Osteocyte (in vitro differentiated cells): Measurements from ENCODE around the gene LY6G5B. TPM values are rescaled to one million over a fixed set of nuclear protein-coding genes. Genes with fewer than 3 reads are reported as not detected.

ENCODE experiments used
- DNase-seq: peaks from one replicate; pipeline ENCODE4 v3.0.0; 2021; ENCODE audit warnings: mixed read lengths; ENCODE audit not compliant: unreplicated experiment; ENCODE audit errors: extremely low spot score
- H3K27ac Mint-ChIP-seq: one replicate; pipeline ENCODE4 v1.8.0; 2021; ENCODE audit warnings: mild to moderate bottlenecking, mixed read lengths; ENCODE audit not compliant: unreplicated experiment
- H3K27me3 Mint-ChIP-seq: one replicate; pipeline ENCODE4 v1.8.0; 2021; ENCODE audit warnings: mixed read lengths; ENCODE audit not compliant: unreplicated experiment
- H3K36me3 Mint-ChIP-seq: one replicate; pipeline ENCODE4 v1.8.0; 2021; ENCODE audit warnings: mixed read lengths; ENCODE audit not compliant: unreplicated experiment
- H3K4me1 Mint-ChIP-seq: one replicate; pipeline ENCODE4 v1.8.0; 2021; ENCODE audit warnings: mixed read lengths; ENCODE audit not compliant: unreplicated experiment
- H3K4me3 Mint-ChIP-seq: one replicate; pipeline ENCODE4 v1.8.0; 2021; ENCODE audit warnings: mild to moderate bottlenecking, moderate library complexity, mixed read lengths; ENCODE audit not compliant: unreplicated experiment
- H3K9me3 Mint-ChIP-seq: one replicate; pipeline ENCODE4 v1.8.0; 2021; ENCODE audit warnings: mixed read lengths; ENCODE audit not compliant: unreplicated experiment
- total RNA-seq: library from RNA; stranded (reverse); gene quantifications from 2 replicates; pipeline ENCODE4 v1.2.1, GENCODE V29; 2021
- TF ChIP-seq, protein P1 (sequence below): fragments of 200-600 bp; sonication (generic); IDR thresholded peaks from 2 replicates; pipeline ENCODE4 v1.5.0; 2021; ENCODE audit warnings: antibody characterized with exemption, mild to moderate bottlenecking, moderate library complexity

The LY6G5B gene
- total RNA-seq, 1 donor from 2014 or later: 17.6 TPM

DNA sequence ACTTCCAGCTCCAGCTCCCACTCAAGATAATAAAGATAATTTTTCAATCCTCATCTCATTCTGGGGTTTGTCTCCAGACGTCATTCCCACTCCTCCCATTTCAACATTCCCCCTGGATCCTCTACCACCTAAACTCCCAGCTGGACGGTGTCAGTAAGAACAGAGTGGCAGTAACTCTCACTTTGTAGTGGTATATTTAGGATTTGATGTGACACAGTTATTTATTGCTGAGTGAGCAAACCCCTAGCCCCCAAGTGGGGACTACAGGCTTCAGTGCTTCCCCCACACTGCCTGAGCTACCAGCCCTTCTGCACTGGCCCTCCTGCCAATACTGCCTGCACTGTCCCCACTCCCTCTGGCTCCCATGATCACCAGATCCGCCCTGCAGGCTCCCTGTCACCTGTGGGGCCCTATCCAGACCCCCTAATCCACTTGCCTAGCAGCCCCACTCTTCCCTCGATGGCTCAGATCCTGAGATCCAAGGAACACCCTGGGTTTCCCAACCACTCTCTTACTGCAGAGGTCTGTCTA is 11.6 kb upstream of the LY6G5B start:
- DNase-seq: no peak
- H3K27ac Mint-ChIP-seq: no peak overlapping the region
- no peak overlapping the region for H3K4me3 Mint-ChIP-seq

DNA sequence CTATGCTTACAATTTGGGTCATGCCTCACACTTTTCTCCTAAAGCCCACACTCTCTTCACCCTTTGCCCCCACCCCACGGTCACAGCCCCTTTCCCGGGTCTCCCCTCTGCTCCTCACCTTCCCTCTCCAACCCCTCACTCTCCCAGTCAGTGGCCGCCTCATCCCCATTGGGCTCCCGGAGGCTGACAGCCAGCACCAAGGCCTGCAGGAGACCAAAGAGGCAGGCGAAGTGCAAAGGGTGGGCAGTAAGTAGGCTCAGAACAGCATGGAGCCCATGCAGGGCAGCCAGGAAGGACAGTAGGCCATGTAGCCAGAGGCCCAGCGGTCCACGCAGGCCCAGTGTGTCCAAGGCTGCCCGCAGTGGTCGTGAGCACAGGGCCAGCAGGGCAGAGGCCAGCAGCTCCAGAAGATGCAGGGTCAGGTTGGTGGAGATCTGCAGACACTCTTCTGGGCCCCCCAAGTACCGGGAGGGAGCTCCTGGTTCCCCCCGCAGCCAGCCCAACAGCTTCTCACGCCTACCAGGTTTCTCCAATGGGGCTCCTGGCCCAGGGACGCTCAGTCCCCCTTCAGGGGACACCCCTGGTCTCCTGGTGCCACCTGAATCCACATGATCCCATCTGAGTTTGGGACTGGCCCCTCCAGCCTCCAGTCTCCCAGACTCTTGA is 10.7 kb upstream of the LY6G5B start:
- Mint-ChIP-seq H3K4me1 (peaks cover 48% of the 10 kb centered on the region), H3K36me3 (peaks cover 13% of the 10 kb centered on the region), H3K4me3 (peak overlapping the region; percentile 82), H3K9me3 (no peaks in the 10 kb centered on the region), H3K27ac (peak overlapping the region; percentile 84), H3K27me3 (no peaks in the 10 kb centered on the region)
- TF ChIP-seq, protein P1, sequence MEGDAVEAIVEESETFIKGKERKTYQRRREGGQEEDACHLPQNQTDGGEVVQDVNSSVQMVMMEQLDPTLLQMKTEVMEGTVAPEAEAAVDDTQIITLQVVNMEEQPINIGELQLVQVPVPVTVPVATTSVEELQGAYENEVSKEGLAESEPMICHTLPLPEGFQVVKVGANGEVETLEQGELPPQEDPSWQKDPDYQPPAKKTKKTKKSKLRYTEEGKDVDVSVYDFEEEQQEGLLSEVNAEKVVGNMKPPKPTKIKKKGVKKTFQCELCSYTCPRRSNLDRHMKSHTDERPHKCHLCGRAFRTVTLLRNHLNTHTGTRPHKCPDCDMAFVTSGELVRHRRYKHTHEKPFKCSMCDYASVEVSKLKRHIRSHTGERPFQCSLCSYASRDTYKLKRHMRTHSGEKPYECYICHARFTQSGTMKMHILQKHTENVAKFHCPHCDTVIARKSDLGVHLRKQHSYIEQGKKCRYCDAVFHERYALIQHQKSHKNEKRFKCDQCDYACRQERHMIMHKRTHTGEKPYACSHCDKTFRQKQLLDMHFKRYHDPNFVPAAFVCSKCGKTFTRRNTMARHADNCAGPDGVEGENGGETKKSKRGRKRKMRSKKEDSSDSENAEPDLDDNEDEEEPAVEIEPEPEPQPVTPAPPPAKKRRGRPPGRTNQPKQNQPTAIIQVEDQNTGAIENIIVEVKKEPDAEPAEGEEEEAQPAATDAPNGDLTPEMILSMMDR: no peak
- no peak for DNase-seq

More for the DNA sequence above, 11.6 kb upstream of the LY6G5B start:
- TF ChIP-seq, protein P1: no peak
- Mint-ChIP-seq H3K9me3 (no peaks in the 10 kb centered on the region), H3K4me1 (peaks cover 44% of the 10 kb centered on the region), H3K36me3 (peaks cover 9% of the 10 kb centered on the region), H3K27me3 (no peaks in the 10 kb centered on the region)

DNA sequence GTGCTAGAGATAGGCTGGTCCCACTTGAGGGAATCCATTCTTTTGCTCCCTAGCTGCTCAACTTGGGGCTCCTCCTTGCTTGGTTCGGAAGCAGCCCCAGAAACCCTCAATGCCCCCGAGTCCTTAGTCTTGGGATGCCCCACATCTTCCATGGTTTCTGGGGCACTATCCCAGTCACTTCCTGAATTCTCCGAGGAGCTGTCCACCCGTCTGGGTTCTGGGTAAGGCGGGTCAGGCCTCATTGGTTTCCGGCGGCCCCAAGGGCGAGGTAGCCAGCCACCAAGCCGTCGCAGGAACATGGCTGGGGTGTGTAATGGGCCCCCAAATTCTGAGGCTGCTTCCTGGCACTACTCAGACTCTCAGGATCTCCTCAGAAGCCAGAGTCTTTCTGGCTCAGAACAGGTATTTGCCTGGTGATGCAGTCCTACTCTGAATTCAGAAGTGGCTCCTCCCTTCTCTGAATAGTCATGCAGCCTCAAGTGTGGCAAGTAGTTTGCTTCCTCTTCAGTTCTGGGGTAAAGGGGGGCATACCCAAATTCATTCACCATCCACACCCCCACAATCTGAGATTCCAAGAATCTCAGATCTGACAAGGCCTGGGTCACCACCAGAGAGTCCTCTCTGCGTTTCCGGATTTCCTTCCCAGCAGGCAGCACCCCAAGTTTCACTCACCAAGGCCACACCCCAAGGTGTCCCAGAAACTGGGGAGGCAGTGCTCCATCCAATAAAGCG is 10.0 kb upstream of the LY6G5B start:
- TF ChIP-seq, protein P1: no peak
- no peak for DNase-seq
- H3K9me3 Mint-ChIP-seq: no peaks in the 10 kb centered on the region
- peak overlapping the region; percentile 82 for H3K4me3 Mint-ChIP-seq
- peak overlapping the region; percentile 84 for H3K27ac Mint-ChIP-seq
- no peaks in the 10 kb centered on the region for H3K27me3 Mint-ChIP-seq
- H3K4me1 Mint-ChIP-seq: peaks cover 54% of the 10 kb centered on the region
- peaks cover 15% of the 10 kb centered on the region for H3K36me3 Mint-ChIP-seq

DNA sequence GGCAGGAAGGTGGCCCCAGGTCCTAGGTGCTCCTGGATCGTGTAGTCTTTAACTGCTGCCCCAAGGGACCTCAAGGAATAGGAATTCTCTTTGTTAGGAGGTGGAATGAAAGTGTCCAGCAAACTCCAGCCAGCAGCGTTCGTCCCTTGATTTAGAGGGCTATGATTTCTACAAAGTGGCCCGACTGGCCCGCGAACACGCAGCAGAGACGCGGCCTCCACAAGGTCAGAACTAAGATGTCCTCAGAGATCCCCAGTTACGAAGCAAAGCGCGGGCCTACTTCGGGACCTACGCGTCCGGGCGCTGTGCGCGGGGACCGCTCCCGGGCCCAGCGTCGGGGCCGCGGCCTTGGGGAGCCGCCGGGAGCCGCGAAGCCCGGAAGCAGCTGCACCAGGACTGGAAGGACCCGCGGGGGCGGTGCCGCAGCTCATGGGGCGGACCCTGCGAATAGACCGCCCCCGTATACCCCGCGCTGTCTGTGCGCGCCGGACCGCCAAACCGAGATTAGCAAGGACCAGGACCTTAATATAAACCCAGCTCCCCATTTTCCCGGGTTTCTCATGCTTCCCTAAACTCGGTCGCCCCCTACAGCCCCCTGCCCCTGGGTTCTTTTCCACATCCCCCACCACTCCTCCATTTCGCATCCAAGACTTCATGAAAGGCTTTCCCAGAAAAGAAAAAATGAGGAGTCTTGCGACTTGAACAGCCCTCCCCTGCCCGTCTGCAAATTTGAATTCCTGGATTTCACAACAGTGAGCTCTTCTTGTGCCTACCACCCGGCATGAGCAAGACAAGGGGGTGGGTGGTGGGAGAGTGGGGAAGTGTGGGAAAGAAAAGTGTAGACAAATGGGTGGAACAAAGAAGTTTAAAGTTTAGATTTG is 9.2 kb upstream of the LY6G5B start, which contains the start of gene C6orf47:
Gene C6orf47 (minus strand): TSS at position 398 of the 881 bp plus-strand sequence. CDS start 831 bp downstream, outside the sequence.
- H3K36me3 Mint-ChIP-seq: peaks cover 15% of the 10 kb centered on the region

More for the DNA sequence above, 9.2 kb upstream of the LY6G5B start, which contains the start of gene C6orf47:
- Mint-ChIP-seq H3K9me3 (no peaks in the 10 kb centered on the region), H3K27me3 (no peaks in the 10 kb centered on the region), H3K4me3 (peak within 1 kb of the TSS; percentile 82), H3K4me1 (peaks cover 54% of the 10 kb centered on the region), H3K27ac (peak within 1 kb of the TSS; percentile 92)
- DNase-seq: peak; percentile 92
- TF ChIP-seq, protein P1: no peak
